Small intestine (tissue), 7 donors: ENCODE results near the gene TMEM182. TPM values are rescaled to one million over a fixed set of nuclear protein-coding genes. Genes with fewer than 3 reads are reported as not detected.

Experiments
- DNase-seq, 2 donors: peaks; one replicate each; pipeline versions ENCODE4 v3.0.0 to v3.0.0-alpha.2; 2013
- FAIRE-seq: peaks from 2 replicates; lab custom pipeline; 2012; peaks lifted over from hg19 to GRCh38; lab: Jason Lieb, UNC
- H3K27ac ChIP-seq, 3 donors: one replicate each; pipeline ENCODE4 v1.5.1; 2013; ENCODE audit warnings: low read length in 2 of 3, mild to moderate bottlenecking in 2 of 3, control low read depth in 1 of 3, inconsistent platforms in 1 of 3, low read depth in 1 of 3, moderate library complexity in 1 of 3
- H3K27me3 ChIP-seq, 3 donors: one replicate each; pipeline ENCODE4 v1.6.1; 2013; ENCODE audit warnings: low read length in 3 of 3, inconsistent platforms in 1 of 3; ENCODE audit not compliant: control insufficient read depth in 3 of 3, insufficient read depth in 3 of 3
- H3K36me3 ChIP-seq, 3 donors: one replicate each; pipeline ENCODE4 v1.6.1; 2013; ENCODE audit warnings: low read length in 3 of 3, inconsistent platforms in 1 of 3, low read depth in 1 of 3, mild to moderate bottlenecking in 1 of 3, moderate library complexity in 1 of 3; ENCODE audit not compliant: control insufficient read depth in 3 of 3, insufficient read depth in 2 of 3
- H3K4me1 ChIP-seq, 3 donors: one replicate each; pipeline ENCODE4 v1.6.1; 2013; ENCODE audit warnings: low read length in 2 of 3, inconsistent platforms in 1 of 3, low read depth in 1 of 3, mild to moderate bottlenecking in 1 of 3, moderate library complexity in 1 of 3; ENCODE audit not compliant: control insufficient read depth in 3 of 3, insufficient read depth in 2 of 3
- H3K4me3 ChIP-seq, 3 donors: one replicate each; pipeline ENCODE4 v1.5.1; 2013; ENCODE audit warnings: low read length in 3 of 3, control low read depth in 1 of 3, inconsistent platforms in 1 of 3, low read depth in 1 of 3, mild to moderate bottlenecking in 1 of 3, moderate library complexity in 1 of 3
- H3K9me3 ChIP-seq, 2 donors: one replicate each; pipeline ENCODE4 v1.6.1; 2013; ENCODE audit warnings: low read depth in 1 of 2, low read length in 1 of 2; ENCODE audit not compliant: control insufficient read depth in 2 of 2, insufficient read depth in 1 of 2
- WGBS, 3 donors: extraction: QIAGEN DNeasy Blood & Tissue Kit; methylation state at CpG; one replicate each; pipeline ENCODE4 v1.1.7; 2013; 5-methylcytosine and 5-hydroxymethylcytosine counted together
- polyA plus RNA-seq, 4 donors: library from polyadenylated mRNA; stranded (reverse) in 3 of 4; unstranded in 1 of 4; fragments of 200-250 nt in 3 of 4; fragments of 120-200 nt in 1 of 4; gene quantifications; one replicate each; pipeline versions ENCODE4 v1.2.1 to v1.2.3, GENCODE V29; 2013
- donor health status: healthy with polysubstance abuse.
- donor health status: control.
- donor health status: control.
- donor health status: Bipolar disorder and iron deficiency.
- donor health status: healthy.

The TMEM182 gene
- polyA plus RNA-seq, 4 donors, result 0.67 to 7.0 (median 3.1) TPM

DNA sequence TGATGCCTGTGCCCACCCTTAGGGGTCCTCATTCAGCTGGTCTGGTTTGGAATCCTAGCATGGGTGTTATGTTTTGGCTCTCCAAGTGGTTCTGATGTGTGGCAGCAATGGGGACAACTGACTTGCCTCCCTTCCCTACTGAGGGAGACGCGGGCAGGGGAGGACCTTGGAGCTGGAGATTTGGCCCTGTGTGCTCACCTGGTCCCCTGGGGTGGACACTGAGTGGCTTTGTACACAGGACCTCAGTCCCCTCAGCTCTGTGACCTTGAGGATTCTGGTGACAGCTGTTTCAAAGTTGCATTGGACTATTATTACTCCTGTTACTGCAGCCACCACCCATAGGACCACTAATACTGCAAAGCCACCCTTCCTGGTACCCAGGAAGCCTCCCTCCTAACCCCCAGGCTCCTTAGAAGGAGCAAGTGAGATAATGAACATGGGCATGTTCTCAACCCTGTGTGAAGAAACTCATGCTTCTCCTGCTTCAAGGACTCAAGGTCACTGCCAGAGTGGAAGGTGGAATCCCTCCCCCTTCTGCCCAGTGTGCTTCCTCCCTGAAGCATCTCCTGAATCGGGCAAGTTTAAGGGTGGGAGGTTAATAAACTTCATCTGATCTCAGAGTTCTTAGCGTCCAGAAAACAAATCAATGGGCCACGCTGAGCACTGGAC is 26.5 kb downstream of the TMEM182 start:
- no peaks in the 10 kb centered on the region for H3K27me3 ChIP-seq
- DNase-seq (no peak), FAIRE-seq (no peak)
- no peak overlapping the region for H3K4me3 ChIP-seq
- no peaks in the 10 kb centered on the region for H3K4me1 ChIP-seq
- no peaks in the 10 kb centered on the region for H3K9me3 ChIP-seq
- WGBS, 3 donors, result 82 to 90% (median 84%) methylated on average over 5 of the region's 5 CpGs
- H3K27ac ChIP-seq, result no peak overlapping the region
- no peaks in the 10 kb centered on the region for H3K36me3 ChIP-seq

DNA sequence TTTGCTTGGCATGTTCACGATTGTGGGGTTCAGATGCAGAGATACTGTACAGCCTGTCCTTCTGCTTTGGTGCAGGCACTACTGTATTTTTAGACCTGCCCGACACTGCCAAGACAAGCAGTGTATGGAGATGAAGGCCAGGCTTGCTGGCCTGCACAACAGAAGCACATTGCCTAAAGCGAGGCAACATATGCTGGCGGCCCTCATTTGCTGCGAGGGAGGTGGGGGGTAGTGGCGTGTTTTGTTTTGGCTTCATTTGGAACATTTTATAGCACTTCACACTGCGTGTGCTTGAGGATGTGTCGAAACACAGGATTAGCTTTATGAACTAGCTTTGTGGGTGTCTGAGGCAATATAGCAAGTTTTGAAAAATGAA is 27.0 kb downstream of the TMEM182 start:
- Histone ChIP-seq H3K4me1 (no peaks in the 10 kb centered on the region), H3K27me3 (no peaks in the 10 kb centered on the region), H3K9me3 (no peaks in the 10 kb centered on the region), H3K27ac (no peak overlapping the region), H3K4me3 (no peak overlapping the region), H3K36me3 (no peaks in the 10 kb centered on the region)
- 64 to 89% (median 89%) methylated on average over 8 of the region's 8 CpGs for WGBS, 3 donors
- DNase-seq (no peak), FAIRE-seq (no peak)

DNA sequence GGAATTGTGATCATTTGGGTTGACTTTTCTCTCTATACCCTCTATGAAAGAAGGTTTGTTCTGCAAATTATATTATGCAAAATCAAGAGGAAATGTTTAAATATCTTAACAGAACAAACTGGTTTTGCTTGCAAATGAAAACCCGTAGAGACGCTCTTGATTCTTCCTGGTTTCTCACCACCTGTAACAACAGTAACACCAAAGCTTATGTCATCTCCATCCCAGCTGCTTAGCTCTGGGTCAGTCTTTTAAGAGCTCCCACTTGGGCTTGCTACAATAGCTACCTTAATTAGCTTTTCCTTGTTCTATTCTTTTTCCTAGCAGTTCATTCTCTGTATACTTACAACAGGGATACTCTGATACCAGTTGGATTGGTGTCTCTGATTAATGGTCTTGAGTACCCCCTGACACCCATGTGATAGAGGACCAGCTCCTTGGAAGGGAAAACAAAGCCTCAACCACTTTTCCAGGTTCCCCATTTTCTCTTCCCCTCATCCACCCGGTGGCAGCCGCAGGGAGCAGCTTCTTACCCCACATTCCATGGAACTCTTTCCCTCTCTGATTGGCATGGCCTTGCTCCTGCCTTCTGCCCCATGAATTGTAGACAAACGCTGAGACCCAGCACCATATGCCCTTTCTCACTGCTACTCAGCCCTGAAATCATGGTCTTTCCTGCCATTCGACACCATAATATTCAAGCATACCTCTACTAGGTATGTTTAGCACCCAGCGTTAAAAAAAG is 27.7 kb downstream of the TMEM182 start:
- H3K27me3 ChIP-seq, result no peaks in the 10 kb centered on the region
- no peaks in the 10 kb centered on the region for H3K9me3 ChIP-seq
- H3K4me3 ChIP-seq, result no peak overlapping the region
- WGBS, 3 donors, result 85 to 88% (median 87%) methylated on average over 7 of the region's 7 CpGs
- H3K4me1 ChIP-seq, result no peaks in the 10 kb centered on the region
- H3K27ac ChIP-seq, result no peak overlapping the region
- DNase-seq, result no peak
- H3K36me3 ChIP-seq, result no peaks in the 10 kb centered on the region
- FAIRE-seq, result no peak

DNA sequence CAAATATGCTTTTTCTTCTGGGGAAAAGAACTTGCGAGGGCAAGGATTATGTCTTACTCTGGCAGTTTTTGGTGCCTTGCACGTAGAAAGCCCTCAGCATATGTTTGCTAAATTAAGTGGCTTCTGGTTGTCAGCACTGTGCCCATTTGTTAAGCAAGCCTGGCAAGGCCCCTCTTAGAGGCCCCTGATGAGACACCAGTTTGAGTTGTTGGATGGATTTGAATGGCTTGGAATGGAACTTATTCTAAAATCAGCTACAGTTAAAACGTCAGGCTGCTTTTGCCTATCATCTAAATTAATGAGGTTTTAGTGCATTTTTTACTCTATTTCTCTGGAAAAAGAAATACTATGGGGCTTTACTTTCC is 28.2 kb downstream of the TMEM182 start:
- 88 to 97% (median 89%) methylated on average over 3 of the region's 3 CpGs for WGBS, 3 donors
- DNase-seq (no peak), FAIRE-seq (no peak)
- H3K36me3 ChIP-seq, result no peaks in the 10 kb centered on the region
- H3K27me3 ChIP-seq, result no peaks in the 10 kb centered on the region
- H3K4me3 ChIP-seq, result no peak overlapping the region
- no peaks in the 10 kb centered on the region for H3K9me3 ChIP-seq
- H3K27ac ChIP-seq, result no peak overlapping the region
- H3K4me1 ChIP-seq, result no peaks in the 10 kb centered on the region

DNA sequence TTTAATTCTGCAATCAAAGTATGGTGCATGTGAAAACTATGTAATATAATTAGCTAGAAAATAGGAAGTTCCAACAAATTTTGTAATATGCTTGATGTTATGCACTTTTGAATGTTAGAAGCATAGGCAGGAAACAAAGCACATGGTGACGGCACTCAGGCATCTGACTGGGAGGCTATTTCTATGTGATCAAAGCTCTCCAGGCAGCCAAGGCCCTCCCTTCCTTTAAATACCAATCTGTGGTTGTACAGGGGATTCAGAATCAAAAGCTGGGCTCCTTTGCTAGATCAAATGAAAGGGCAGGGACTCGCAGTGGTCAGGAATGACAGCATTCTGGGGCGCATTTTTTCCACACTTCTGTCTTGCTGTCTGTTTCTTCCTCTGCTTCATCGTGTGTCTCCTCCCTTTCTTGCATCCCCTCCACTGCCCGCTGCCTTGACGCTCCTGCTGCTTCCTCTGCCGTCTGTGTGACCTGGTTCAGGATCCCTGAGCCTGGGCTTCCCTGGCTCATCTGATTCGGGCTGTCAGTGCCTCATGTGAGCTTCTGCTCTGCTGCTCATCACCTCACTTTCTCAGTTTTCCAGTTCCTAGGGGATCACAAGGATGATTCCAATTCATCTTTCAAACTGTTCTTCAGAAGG is 30.9 kb downstream of the TMEM182 start:
- no peak for FAIRE-seq
- Histone ChIP-seq H3K27ac (no peak overlapping the region), H3K27me3 (no peaks in the 10 kb centered on the region), H3K4me1 (no peaks in the 10 kb centered on the region), H3K9me3 (peaks cover 0 to 6% of the 10 kb centered on the region in 2 donors), H3K36me3 (peaks cover 0 to under 1% (median 0%) of the 10 kb centered on the region in 3 donors), H3K4me3 (no peak overlapping the region)
- 87 to 98% (median 96%) methylated on average over 8 of the region's 8 CpGs for whole genome bisulfite sequencing, 3 donors
- DNase-seq, result no peak

DNA sequence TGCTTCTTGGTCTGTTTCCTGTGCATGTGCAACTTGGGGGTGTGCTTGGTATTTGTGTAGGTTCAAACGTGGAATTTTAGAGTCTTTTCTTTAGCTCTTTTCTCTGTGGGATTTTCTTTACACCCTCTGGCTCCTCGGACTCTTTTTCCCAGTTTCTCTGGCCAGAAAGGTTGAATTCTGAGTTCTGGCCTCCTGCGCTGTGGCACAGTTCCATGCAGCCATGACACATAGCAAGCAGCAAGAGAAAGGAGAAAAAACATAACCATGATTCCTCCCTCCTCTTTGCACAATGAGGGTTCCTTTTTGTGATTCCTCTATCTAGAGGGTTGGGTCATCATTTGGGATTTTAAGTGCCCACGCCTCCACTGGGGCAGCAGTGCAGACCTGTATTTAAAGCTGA is 33.8 kb downstream of the TMEM182 start:
- H3K4me3 ChIP-seq, result no peak overlapping the region
- H3K4me1 ChIP-seq, result no peaks in the 10 kb centered on the region
- peaks cover 0 to 11% of the 10 kb centered on the region in 2 donors for H3K9me3 ChIP-seq
- DNase-seq (no peak), FAIRE-seq (no peak)
- H3K36me3 ChIP-seq, result peaks cover 0 to 10% (median 2%) of the 10 kb centered on the region in 3 donors
- WGBS, 3 donors, result 87 to 90% (median 90%) methylated on average over 4 of the region's 4 CpGs
- H3K27me3 ChIP-seq, result no peaks in the 10 kb centered on the region
- H3K27ac ChIP-seq, result no peak overlapping the region

DNA sequence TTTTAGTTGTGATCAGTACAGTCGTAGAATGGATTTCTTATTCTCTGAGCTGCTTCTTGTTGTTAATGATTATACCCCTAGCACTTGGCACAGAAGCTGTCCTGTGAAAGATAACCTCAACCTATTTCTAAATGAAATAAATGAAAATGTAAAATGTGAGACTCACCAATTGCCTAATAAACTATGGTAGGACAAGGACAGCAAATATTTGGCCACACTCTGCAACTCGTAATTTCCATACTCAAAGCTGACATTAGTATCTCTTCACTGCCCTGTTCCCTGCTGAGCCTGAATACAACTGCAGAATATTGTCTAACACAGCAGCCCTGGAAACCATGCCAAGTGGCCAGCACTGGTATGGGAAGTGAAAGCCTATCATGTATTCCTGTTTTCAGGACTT is 34.5 kb downstream of the TMEM182 start:
- DNase-seq, result no peak
- Histone ChIP-seq H3K27ac (no peak overlapping the region), H3K4me3 (no peak overlapping the region), H3K36me3 (peaks cover 0 to 10% (median 2%) of the 10 kb centered on the region in 3 donors), H3K4me1 (no peaks in the 10 kb centered on the region), H3K9me3 (peaks cover 0 to 16% of the 10 kb centered on the region in 2 donors), H3K27me3 (no peaks in the 10 kb centered on the region)
- FAIRE-seq, result no peak
- 86 to 94% (median 87%) methylated on average over 2 of the region's 2 CpGs for WGBS, 3 donors

DNA sequence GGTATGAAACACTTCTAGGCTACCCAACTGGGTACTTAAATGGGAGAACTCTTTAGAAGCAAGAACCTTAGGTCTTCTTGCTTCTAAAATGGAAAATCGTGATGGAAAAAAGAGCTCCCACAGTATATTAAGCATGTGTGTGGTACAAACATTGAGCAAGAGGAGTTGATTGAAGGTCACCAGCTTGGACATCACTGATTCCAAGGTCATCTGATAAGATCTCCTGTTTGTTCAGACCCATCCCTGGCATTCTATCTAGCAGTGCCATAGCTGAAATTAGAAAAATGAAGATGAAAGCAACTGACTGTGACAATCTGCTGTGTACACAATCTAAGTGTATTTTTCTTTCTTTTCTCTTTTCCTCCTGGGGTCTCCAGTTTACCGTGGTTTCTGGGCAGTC is 35.7 kb downstream of the TMEM182 start:
- H3K4me1 ChIP-seq, result no peaks in the 10 kb centered on the region
- peaks cover 2 to 28% of the 10 kb centered on the region in 2 donors for H3K9me3 ChIP-seq
- H3K4me3 ChIP-seq, result no peak overlapping the region
- no peak for DNase-seq
- H3K36me3 ChIP-seq, result peaks cover 0 to 17% (median 2%) of the 10 kb centered on the region in 3 donors
- no peak for FAIRE-seq
- H3K27ac ChIP-seq, result no peak overlapping the region
- WGBS, 3 donors, result 82 to 94% (median 87%) methylated on average over 2 of the region's 2 CpGs
- H3K27me3 ChIP-seq, result no peaks in the 10 kb centered on the region
